ENCODE data around the gene PDE1C. TPM values are rescaled to one million over a fixed set of nuclear protein-coding genes. Genes with fewer than 3 reads are reported as not detected.

PDE1C gene
- total and polyA plus RNA-seq, 3 experiments from 2014 or later = not detected

DNA sequence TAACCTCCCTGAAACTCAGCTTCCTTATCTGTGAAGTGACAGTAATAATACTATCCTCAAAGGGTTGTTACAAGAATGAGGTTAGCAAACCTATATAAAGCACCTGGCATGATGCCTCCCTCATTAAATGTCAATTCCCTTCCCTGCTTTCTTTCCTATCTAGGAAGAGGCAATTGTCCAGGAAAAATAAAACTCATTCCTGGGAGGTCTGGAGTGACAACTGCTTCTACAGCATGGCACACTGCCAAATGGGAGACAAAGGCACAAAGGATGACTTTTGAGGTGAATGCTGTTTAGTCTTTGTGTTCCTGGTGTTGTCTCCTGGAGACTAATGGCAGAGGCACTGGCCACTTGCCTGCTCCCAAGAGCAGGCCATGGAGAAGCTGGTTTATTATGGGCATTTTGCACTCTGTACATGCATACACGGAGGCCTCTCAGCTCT is 32.2 kb upstream of the PDE1C start:
- Mint-ChIP-seq H3K4me1 (no peaks in the 10 kb centered on the region), H3K9me3 (peaks cover 0 to 14% (median 6%) of the 10 kb centered on the region in 5 donors), H3K27me3 (no peaks in the 10 kb centered on the region), H3K4me3 (no peak overlapping the region), H3K36me3 (no peaks in the 10 kb centered on the region), H3K27ac (no peak overlapping the region)
- no peaks in the 10 kb centered on the region for H3K9me3 ChIP-seq (ENCODE audit: low read length)
- no peaks in the 10 kb centered on the region for H3K36me3 ChIP-seq (ENCODE audit: insufficient read depth, low read length)
- no peak for DNase-seq
- POLR2A ChIA-PET = no interaction called here
- no peaks in the 10 kb centered on the region for H3K4me1 ChIP-seq (ENCODE audit: insufficient read depth, low read length)
- CTCF ChIA-PET = no interaction called here
- H3K27me3 ChIP-seq (ENCODE audit: insufficient read depth, low read length, poor library complexity, severe bottlenecking) = no peaks in the 10 kb centered on the region
- no peak overlapping the region for H3K27ac ChIP-seq (ENCODE audit: low read depth, low read length)
- H3K4me3 ChIP-seq (ENCODE audit: low read length) = no peak overlapping the region

- Mint-ChIP-seq H3K4me3 (no peak overlapping the region), H3K4me1 (no peaks in the 10 kb centered on the region), H3K36me3 (no peaks in the 10 kb centered on the region), H3K27me3 (no peaks in the 10 kb centered on the region), H3K9me3 (peaks cover 0 to 11% (median 6%) of the 10 kb centered on the region in 5 donors), H3K27ac (no peak overlapping the region)
- no peaks in the 10 kb centered on the region for H3K27me3 ChIP-seq (ENCODE audit: insufficient read depth, low read length, poor library complexity, severe bottlenecking)
- ChIA-PET POLR2A (no interaction called here), CTCF (no interaction called here)
- H3K27ac ChIP-seq (ENCODE audit: low read depth, low read length) = no peak overlapping the region
- no peaks in the 10 kb centered on the region for H3K9me3 ChIP-seq (ENCODE audit: low read length)
- no peaks in the 10 kb centered on the region for H3K4me1 ChIP-seq (ENCODE audit: insufficient read depth, low read length)
- no peaks in the 10 kb centered on the region for H3K36me3 ChIP-seq (ENCODE audit: insufficient read depth, low read length)
- no peak for DNase-seq
- H3K4me3 ChIP-seq (ENCODE audit: low read length) = no peak overlapping the region
Observed at GRCh38 chr7:32100407-32100907, 30.2 kb upstream of the PDE1C start.

GRCh38 chr7:32094516-32094915 is 24.3 kb upstream of the PDE1C start:
- no peaks in the 10 kb centered on the region for H3K27me3 ChIP-seq (ENCODE audit: insufficient read depth, low read length, poor library complexity, severe bottlenecking)
- Mint-ChIP-seq H3K36me3 (no peaks in the 10 kb centered on the region), H3K9me3 (peaks cover 0 to 5% (median 4%) of the 10 kb centered on the region in 5 donors), H3K4me3 (no peak overlapping the region), H3K4me1 (no peaks in the 10 kb centered on the region), H3K27ac (no peak overlapping the region), H3K27me3 (no peaks in the 10 kb centered on the region)
- no peak overlapping the region for H3K4me3 ChIP-seq (ENCODE audit: low read length)
- H3K4me1 ChIP-seq (ENCODE audit: insufficient read depth, low read length) = no peaks in the 10 kb centered on the region
- CTCF ChIA-PET = no interaction called here
- no peaks in the 10 kb centered on the region for H3K9me3 ChIP-seq (ENCODE audit: low read length)
- POLR2A ChIA-PET = no interaction called here
- no peaks in the 10 kb centered on the region for H3K36me3 ChIP-seq (ENCODE audit: insufficient read depth, low read length)
- no peak overlapping the region for H3K27ac ChIP-seq (ENCODE audit: low read depth, low read length)
- DNase-seq = no peak

DNA sequence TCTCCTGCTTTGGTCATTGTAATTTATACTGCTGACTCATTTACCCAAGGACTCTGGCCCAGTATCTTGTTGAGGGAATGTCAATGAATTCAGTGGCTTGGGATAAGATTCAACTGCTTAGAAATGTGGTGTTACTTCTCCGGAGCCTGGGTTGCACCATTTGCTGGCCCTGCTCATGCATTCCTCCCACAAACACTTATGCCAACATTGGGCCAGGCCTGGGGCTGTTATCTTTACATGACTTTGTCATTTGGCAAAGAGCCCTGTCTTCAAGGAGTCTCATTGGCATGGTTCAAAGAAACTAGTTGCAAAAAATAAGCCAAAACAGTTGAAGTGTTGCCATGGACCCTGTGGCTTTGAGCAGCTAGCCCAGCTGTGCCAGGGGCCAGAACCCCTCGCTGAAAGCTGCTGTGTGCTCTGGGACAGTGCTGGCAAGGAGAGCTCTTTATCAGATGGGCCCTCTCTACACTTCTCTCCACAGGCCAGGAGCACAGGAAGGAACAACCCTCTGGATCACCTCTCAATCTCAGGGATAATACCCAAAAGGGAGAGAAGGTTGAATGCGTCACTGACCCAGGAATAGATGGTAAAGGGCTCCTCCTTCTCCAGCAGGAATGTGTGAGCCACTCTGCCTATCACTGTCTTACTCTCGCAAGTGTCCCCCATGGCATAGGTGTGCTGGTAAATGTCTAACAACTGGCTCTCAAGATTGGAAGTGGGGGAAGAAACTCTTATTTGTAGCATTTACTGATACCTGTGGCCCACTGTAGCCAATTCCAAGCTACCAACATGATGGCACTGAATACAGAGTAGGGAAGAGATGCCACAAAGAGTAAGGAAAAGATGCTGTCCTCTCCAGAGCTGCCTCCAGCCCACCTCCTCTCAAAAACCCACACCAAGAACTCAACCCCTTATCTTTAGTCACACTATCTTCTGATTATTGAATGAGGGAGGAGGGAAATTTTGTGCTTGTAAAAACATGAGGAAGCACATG is 23.5 kb upstream of the PDE1C start:
- Mint-ChIP-seq H3K9me3 (peaks cover 0 to 5% (median 4%) of the 10 kb centered on the region in 5 donors), H3K27me3 (no peaks in the 10 kb centered on the region), H3K27ac (no peak overlapping the region), H3K4me3 (no peak overlapping the region), H3K4me1 (no peaks in the 10 kb centered on the region), H3K36me3 (no peaks in the 10 kb centered on the region)
- no peaks in the 10 kb centered on the region for H3K9me3 ChIP-seq (ENCODE audit: low read length)
- no peaks in the 10 kb centered on the region for H3K36me3 ChIP-seq (ENCODE audit: insufficient read depth, low read length)
- CTCF ChIA-PET = no interaction called here
- no peak overlapping the region for H3K4me3 ChIP-seq (ENCODE audit: low read length)
- no peak overlapping the region for H3K27ac ChIP-seq (ENCODE audit: low read depth, low read length)
- DNase-seq = no peak
- H3K27me3 ChIP-seq (ENCODE audit: insufficient read depth, low read length, poor library complexity, severe bottlenecking) = no peaks in the 10 kb centered on the region
- POLR2A ChIA-PET = no interaction called here
- H3K4me1 ChIP-seq (ENCODE audit: insufficient read depth, low read length) = no peaks in the 10 kb centered on the region

DNA sequence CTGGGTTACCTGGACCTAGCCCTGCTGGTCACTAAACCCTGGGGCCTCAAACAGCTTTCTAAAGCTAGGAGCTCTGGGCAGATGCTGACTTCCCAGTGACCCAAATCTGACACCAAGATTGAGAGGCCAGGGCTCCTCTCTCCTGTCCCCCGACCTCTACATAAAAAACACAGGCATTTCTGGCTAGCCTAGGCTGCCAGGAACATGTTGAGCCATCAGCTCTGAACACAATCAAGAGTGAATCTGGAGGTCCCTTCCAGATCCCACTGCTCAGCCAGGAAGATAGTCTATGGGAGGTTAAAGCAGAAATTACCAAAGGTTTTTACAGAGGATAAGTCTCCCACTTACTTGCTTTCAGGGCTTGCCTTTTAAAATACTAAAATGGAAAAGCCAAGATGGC is 22.1 kb upstream of the PDE1C start:
- POLR2A ChIA-PET = no interaction called here
- H3K27ac ChIP-seq (ENCODE audit: low read depth, low read length) = no peak overlapping the region
- H3K4me1 ChIP-seq (ENCODE audit: insufficient read depth, low read length) = no peaks in the 10 kb centered on the region
- DNase-seq = no peak
- Mint-ChIP-seq H3K4me3 (no peak overlapping the region), H3K9me3 (peaks cover 0 to 5% (median 4%) of the 10 kb centered on the region in 5 donors), H3K27ac (no peak overlapping the region), H3K36me3 (no peaks in the 10 kb centered on the region), H3K4me1 (no peaks in the 10 kb centered on the region), H3K27me3 (no peaks in the 10 kb centered on the region)
- no peaks in the 10 kb centered on the region for H3K36me3 ChIP-seq (ENCODE audit: insufficient read depth, low read length)
- H3K27me3 ChIP-seq (ENCODE audit: insufficient read depth, low read length, poor library complexity, severe bottlenecking) = no peaks in the 10 kb centered on the region
- CTCF ChIA-PET = no interaction called here
- no peak overlapping the region for H3K4me3 ChIP-seq (ENCODE audit: low read length)
- H3K9me3 ChIP-seq (ENCODE audit: low read length) = no peaks in the 10 kb centered on the region

DNA sequence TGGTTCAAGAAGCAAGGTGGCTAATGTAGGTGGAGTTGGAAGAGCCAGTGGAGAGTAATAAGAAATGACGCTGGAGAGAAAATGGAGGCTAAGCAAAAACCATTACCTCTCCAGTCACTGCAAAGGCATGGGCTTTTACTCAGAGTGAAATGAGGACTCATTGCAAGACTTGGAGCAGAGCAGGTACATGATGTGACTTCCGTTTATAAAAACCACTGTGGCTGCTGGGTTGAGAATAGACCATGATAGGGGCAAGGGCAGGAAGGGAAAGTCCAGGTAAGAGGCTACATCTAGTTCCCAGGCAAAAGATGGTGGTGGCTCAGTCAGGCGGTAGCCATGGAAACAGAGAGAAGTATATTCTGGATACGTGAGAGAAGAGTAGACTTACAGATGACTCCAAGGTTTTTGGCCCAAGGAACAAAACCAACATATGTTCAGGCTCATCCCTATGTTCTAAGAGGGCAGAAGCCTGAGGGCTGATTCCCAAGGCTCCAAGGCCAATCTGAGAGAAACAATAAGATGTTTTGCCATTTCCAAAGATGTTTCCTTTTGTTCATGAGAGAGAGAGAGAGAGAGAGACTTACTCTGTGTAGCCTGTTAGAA is 21.5 kb upstream of the PDE1C start:
- Histone ChIP-seq H3K27ac (ENCODE audit: low read depth, low read length) (no peak overlapping the region), H3K36me3 (ENCODE audit: insufficient read depth, low read length) (no peaks in the 10 kb centered on the region), H3K27me3 (ENCODE audit: insufficient read depth, low read length, poor library complexity, severe bottlenecking) (no peaks in the 10 kb centered on the region), H3K9me3 (ENCODE audit: low read length) (no peaks in the 10 kb centered on the region), H3K4me1 (ENCODE audit: insufficient read depth, low read length) (no peaks in the 10 kb centered on the region), H3K4me3 (ENCODE audit: low read length) (no peak overlapping the region)
- H3K36me3 Mint-ChIP-seq = no peaks in the 10 kb centered on the region
- no peaks in the 10 kb centered on the region for H3K4me1 Mint-ChIP-seq
- no peak for DNase-seq
- H3K27me3 Mint-ChIP-seq = no peaks in the 10 kb centered on the region
- H3K9me3 Mint-ChIP-seq = peaks cover 0 to 5% (median 4%) of the 10 kb centered on the region in 5 donors
- POLR2A ChIA-PET = no interaction called here
- no peak overlapping the region for H3K27ac Mint-ChIP-seq
- H3K4me3 Mint-ChIP-seq = no peak overlapping the region
- CTCF ChIA-PET = no interaction called here

- no peaks in the 10 kb centered on the region for H3K27me3 Mint-ChIP-seq
- Histone ChIP-seq H3K4me1 (ENCODE audit: insufficient read depth, low read length) (no peaks in the 10 kb centered on the region), H3K27ac (ENCODE audit: low read depth, low read length) (no peak overlapping the region), H3K27me3 (ENCODE audit: insufficient read depth, low read length, poor library complexity, severe bottlenecking) (no peaks in the 10 kb centered on the region), H3K4me3 (ENCODE audit: low read length) (no peak overlapping the region), H3K9me3 (ENCODE audit: low read length) (no peaks in the 10 kb centered on the region), H3K36me3 (ENCODE audit: insufficient read depth, low read length) (no peaks in the 10 kb centered on the region)
- POLR2A ChIA-PET = no interaction called here
- H3K4me3 Mint-ChIP-seq = no peak overlapping the region
- no peaks in the 10 kb centered on the region for H3K36me3 Mint-ChIP-seq
- H3K9me3 Mint-ChIP-seq = peaks cover 0 to 5% (median 4%) of the 10 kb centered on the region in 5 donors
- H3K27ac Mint-ChIP-seq = no peak overlapping the region
- no peaks in the 10 kb centered on the region for H3K4me1 Mint-ChIP-seq
- no peak for DNase-seq
- CTCF ChIA-PET = no interaction called here
Observed at GRCh38 chr7:32089678-32090077, 19.5 kb upstream of the PDE1C start.

- Mint-ChIP-seq H3K9me3 (peaks cover 0 to 5% (median 4%) of the 10 kb centered on the region in 5 donors), H3K27ac (no peak overlapping the region), H3K36me3 (no peaks in the 10 kb centered on the region), H3K27me3 (no peaks in the 10 kb centered on the region), H3K4me1 (no peaks in the 10 kb centered on the region), H3K4me3 (no peak overlapping the region)
- H3K9me3 ChIP-seq (ENCODE audit: low read length) = no peaks in the 10 kb centered on the region
- CTCF ChIA-PET = no interaction called here
- POLR2A ChIA-PET = no interaction called here
- no peak overlapping the region for H3K4me3 ChIP-seq (ENCODE audit: low read length)
- no peaks in the 10 kb centered on the region for H3K27me3 ChIP-seq (ENCODE audit: insufficient read depth, low read length, poor library complexity, severe bottlenecking)
- no peaks in the 10 kb centered on the region for H3K36me3 ChIP-seq (ENCODE audit: insufficient read depth, low read length)
- H3K27ac ChIP-seq (ENCODE audit: low read depth, low read length) = no peak overlapping the region
- no peak for DNase-seq
- H3K4me1 ChIP-seq (ENCODE audit: insufficient read depth, low read length) = no peaks in the 10 kb centered on the region
Observed at GRCh38 chr7:32089256-32089655, 19.0 kb upstream of the PDE1C start.

All from CD8-positive, alpha-beta memory T cell (primary cell).